Activated CD8-positive, alpha-beta T cell treated with anti-CD3 and anti-CD28 coated beads, Interleukin-2, amount 10 ng/mL, durations not matched to agents 7 days and 5 days (primary cell): ENCODE data around the gene HDLBP. TPM values are rescaled to one million over a fixed set of nuclear protein-coding genes. Genes with fewer than 3 reads are reported as not detected.

Experiments used
- ATAC-seq: fragments of 150-1000 bp; cut with Tn5 transposase; one replicate; pipeline ENCODE4 v1.10.0; 2021; ENCODE audit warnings: moderate library complexity
- CTCF ChIA-PET: fragments of 350-600 bp; sonication (Branson Sonifier 250); formaldehyde crosslinking; loops from one replicate; lab custom pipeline; 2021; ENCODE audit warnings: antibody characterized with exemption; lab: Charles Lee
- POLR2A ChIA-PET: fragments of 350-600 bp; sonication (Branson Sonifier 250); formaldehyde crosslinking; loops from one replicate; lab custom pipeline; 2021; ENCODE audit warnings: antibody characterized with exemption; lab: Charles Lee
- DNase-seq: peaks from one replicate; pipeline ENCODE4 v3.0.0-alpha.2; 2020
- H3K27ac Mint-ChIP-seq: one replicate; pipeline ENCODE4 v1.8.0; 2021; ENCODE audit warnings: mild to moderate bottlenecking, mixed read lengths
- H3K27me3 Mint-ChIP-seq: one replicate; pipeline ENCODE4 v1.8.0; 2021; ENCODE audit warnings: low read depth, mixed read lengths
- H3K36me3 Mint-ChIP-seq: one replicate; pipeline ENCODE4 v1.8.0; 2021; ENCODE audit warnings: low read depth, mixed read lengths
- H3K4me1 Mint-ChIP-seq: one replicate; pipeline ENCODE4 v1.8.0; 2021; ENCODE audit warnings: low read depth, mixed read lengths
- H3K4me3 Mint-ChIP-seq: one replicate; pipeline ENCODE4 v1.8.0; 2021; ENCODE audit warnings: mild to moderate bottlenecking, mixed read lengths
- H3K9me3 Mint-ChIP-seq: one replicate; pipeline ENCODE4 v1.8.0; 2022; ENCODE audit warnings: mixed read lengths; ENCODE audit not compliant: insufficient read depth
- total RNA-seq, 2 experiments: library from RNA; stranded (reverse); gene quantifications; one replicate each; pipeline ENCODE4 v1.2.3, GENCODE V29; 2021

The HDLBP gene
- total RNA-seq, 2 experiments from 2014 or later = 186 to 187 TPM

DNA sequence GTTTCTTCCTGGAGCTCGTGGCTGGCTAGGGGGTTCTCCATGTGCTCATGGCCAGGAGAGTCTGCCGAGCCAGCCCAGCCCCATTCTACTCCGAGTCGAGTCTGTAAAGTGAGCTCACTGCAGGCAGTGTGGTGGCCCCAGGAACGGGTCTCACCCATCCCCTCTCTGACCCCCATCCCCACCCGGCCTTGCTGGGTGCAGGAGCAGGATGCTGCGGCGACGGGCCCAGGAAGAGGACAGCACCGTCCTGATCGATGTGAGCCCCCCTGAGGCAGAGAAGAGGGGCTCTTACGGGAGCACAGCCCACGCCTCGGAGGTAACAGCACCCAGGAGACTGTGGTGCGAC lies 125.6 kb downstream of the HDLBP start:
- ChIA-PET POLR2A (no interaction called here), CTCF (no interaction called here)
- Mint-ChIP-seq H3K9me3 (no peaks in the 10 kb centered on the region), H3K36me3 (no peaks in the 10 kb centered on the region), H3K4me3 (no peak overlapping the region), H3K27ac (no peak overlapping the region), H3K27me3 (no peaks in the 10 kb centered on the region), H3K4me1 (no peaks in the 10 kb centered on the region)
- no peak for DNase-seq
- ATAC-seq = no peak

GRCh38 chr2:241189093-241189855 lies 126.2 kb downstream of the HDLBP start:
- Mint-ChIP-seq H3K9me3 (no peaks in the 10 kb centered on the region), H3K27ac (no peak overlapping the region), H3K4me1 (no peaks in the 10 kb centered on the region), H3K36me3 (no peaks in the 10 kb centered on the region), H3K27me3 (no peaks in the 10 kb centered on the region), H3K4me3 (no peak overlapping the region)
- POLR2A ChIA-PET = no interaction called here
- DNase-seq = no peak
- CTCF ChIA-PET = no interaction called here
- no peak for ATAC-seq

- Mint-ChIP-seq H3K27ac (no peak within 1 kb of the TSS), H3K36me3 (peaks cover 1% of the 10 kb centered on the region), H3K27me3 (no peaks in the 10 kb centered on the region), H3K4me3 (no peak within 1 kb of the TSS), H3K4me1 (no peaks in the 10 kb centered on the region), H3K9me3 (no peaks in the 10 kb centered on the region)
- ATAC-seq = no peak
- CTCF ChIA-PET = no interaction called here
- POLR2A ChIA-PET = no interaction called here
- DNase-seq = no peak
These were observed 126.9 kb downstream of the HDLBP start, which contains the start of gene ANO7 for GRCh38 chr2:241188361-241189092. Gene ANO7 (plus strand): TSS chr2:241188677. CDS start chr2:241190064, 1,387 bp downstream.

- H3K36me3 Mint-ChIP-seq = peaks cover 2% of the 10 kb centered on the region
- ATAC-seq (no peak), DNase-seq (no peak)
- no peaks in the 10 kb centered on the region for H3K9me3 Mint-ChIP-seq
- H3K4me1 Mint-ChIP-seq = no peaks in the 10 kb centered on the region
- H3K4me3 Mint-ChIP-seq = no peak overlapping the region
- ChIA-PET CTCF (no interaction called here), POLR2A (no interaction called here)
- no peaks in the 10 kb centered on the region for H3K27me3 Mint-ChIP-seq
- H3K27ac Mint-ChIP-seq = no peak overlapping the region
These were observed 127.6 kb downstream of the HDLBP start for GRCh38 chr2:241187918-241188234.

GRCh38 chr2:241187101-241187917 lies 128.2 kb downstream of the HDLBP start:
- CTCF ChIA-PET = no interaction called here
- Mint-ChIP-seq H3K27ac (no peak overlapping the region), H3K27me3 (no peaks in the 10 kb centered on the region), H3K36me3 (peaks cover 2% of the 10 kb centered on the region), H3K4me1 (no peaks in the 10 kb centered on the region), H3K9me3 (no peaks in the 10 kb centered on the region), H3K4me3 (no peak overlapping the region)
- no peak for DNase-seq
- ATAC-seq = no peak
- POLR2A ChIA-PET = no interaction called here

DNA sequence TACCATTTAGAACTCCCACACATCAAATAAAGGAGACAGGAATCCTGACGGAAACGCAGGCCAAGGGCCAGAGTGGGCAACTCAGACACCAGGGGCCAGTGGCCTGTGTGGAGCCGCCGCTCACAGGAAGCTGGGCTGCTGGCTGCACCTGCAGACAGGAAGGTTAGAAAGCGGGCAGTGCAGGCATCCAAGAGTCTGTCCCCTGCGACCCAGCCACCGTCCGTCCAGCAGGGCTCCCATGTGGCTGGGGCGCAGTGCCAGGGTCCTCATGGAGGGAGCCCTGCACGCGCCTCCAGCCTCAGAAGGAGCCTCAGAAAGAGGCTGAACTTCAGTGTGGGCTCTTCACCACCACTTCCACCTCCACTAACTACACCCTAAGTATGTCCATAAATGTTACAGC lies 129.5 kb downstream of the HDLBP start:
- H3K4me1 Mint-ChIP-seq = no peaks in the 10 kb centered on the region
- CTCF ChIA-PET = no interaction called here
- no peak for DNase-seq
- H3K36me3 Mint-ChIP-seq = peaks cover 2% of the 10 kb centered on the region
- H3K27ac Mint-ChIP-seq = no peak overlapping the region
- no peak overlapping the region for H3K4me3 Mint-ChIP-seq
- ATAC-seq = no peak
- POLR2A ChIA-PET = no interaction called here
- no peaks in the 10 kb centered on the region for H3K27me3 Mint-ChIP-seq
- H3K9me3 Mint-ChIP-seq = no peaks in the 10 kb centered on the region

DNA sequence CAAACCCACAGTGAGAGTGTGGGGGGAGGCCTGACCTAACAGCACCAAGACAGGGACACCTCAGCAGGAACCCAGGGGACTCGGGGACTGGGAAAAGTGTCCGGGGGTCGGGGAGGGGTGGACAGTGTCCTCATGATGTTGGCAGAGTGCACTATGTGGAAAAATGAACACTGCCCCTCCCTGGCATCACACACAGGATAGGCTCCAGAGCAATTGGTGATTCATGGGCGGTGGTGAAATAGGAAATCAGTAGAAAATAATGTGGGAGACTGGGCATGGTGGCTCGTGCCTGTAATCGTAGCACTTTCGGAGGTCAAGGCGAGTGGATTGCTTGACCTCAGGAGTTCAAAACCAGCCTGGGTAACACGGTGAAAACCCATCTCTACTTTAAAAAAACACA lies 130.6 kb downstream of the HDLBP start:
- H3K36me3 Mint-ChIP-seq = peaks cover 6% of the 10 kb centered on the region
- CTCF ChIA-PET = no interaction called here
- H3K9me3 Mint-ChIP-seq = no peaks in the 10 kb centered on the region
- H3K27me3 Mint-ChIP-seq = no peaks in the 10 kb centered on the region
- no peak overlapping the region for H3K4me3 Mint-ChIP-seq
- DNase-seq (no peak), ATAC-seq (no peak)
- H3K4me1 Mint-ChIP-seq = no peaks in the 10 kb centered on the region
- POLR2A ChIA-PET = no interaction called here
- no peak overlapping the region for H3K27ac Mint-ChIP-seq

GRCh38 chr2:241183221-241183620 lies 132.3 kb downstream of the HDLBP start:
- H3K27me3 Mint-ChIP-seq = no peaks in the 10 kb centered on the region
- no peak overlapping the region for H3K27ac Mint-ChIP-seq
- no peaks in the 10 kb centered on the region for H3K4me1 Mint-ChIP-seq
- H3K4me3 Mint-ChIP-seq = no peak overlapping the region
- H3K9me3 Mint-ChIP-seq = no peaks in the 10 kb centered on the region
- CTCF ChIA-PET = no interaction called here
- H3K36me3 Mint-ChIP-seq = peaks cover 14% of the 10 kb centered on the region
- DNase-seq (no peak), ATAC-seq (no peak)
- POLR2A ChIA-PET = no interaction called here

- Mint-ChIP-seq H3K4me1 (no peaks in the 10 kb centered on the region), H3K9me3 (no peaks in the 10 kb centered on the region), H3K4me3 (no peak overlapping the region), H3K27ac (no peak overlapping the region), H3K36me3 (peaks cover 18% of the 10 kb centered on the region), H3K27me3 (no peaks in the 10 kb centered on the region)
- CTCF ChIA-PET = no interaction called here
- POLR2A ChIA-PET = no interaction called here
- DNase-seq (no peak), ATAC-seq (no peak)
These were observed 132.8 kb downstream of the HDLBP start for GRCh38 chr2:241182531-241183133.

DNA sequence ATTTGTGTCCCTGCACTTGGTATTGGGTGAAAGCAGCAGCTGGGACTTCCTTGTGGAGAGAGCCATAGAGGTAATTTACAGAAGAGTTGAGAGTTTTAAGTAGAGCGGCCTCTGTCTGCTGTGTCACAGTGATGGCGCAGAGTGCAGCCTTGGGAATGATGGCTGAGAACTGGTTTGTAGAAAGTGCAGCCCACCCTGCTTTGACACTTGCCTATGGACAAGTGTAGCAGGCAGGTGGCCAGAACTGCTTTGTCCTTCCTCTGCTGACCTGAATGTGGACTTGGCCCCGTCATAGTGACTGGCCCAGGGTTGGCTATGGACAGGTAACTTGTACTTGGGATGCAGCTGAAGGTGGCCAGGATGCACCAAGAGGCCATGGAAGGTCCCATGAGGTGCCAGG lies 133.3 kb downstream of the HDLBP start:
- Mint-ChIP-seq H3K27ac (no peak overlapping the region), H3K36me3 (peaks cover 19% of the 10 kb centered on the region), H3K4me1 (no peaks in the 10 kb centered on the region), H3K27me3 (no peaks in the 10 kb centered on the region), H3K4me3 (no peak overlapping the region), H3K9me3 (no peaks in the 10 kb centered on the region)
- no peak for DNase-seq
- no peak for ATAC-seq
- CTCF ChIA-PET = no interaction called here
- POLR2A ChIA-PET = no interaction called here

DNA sequence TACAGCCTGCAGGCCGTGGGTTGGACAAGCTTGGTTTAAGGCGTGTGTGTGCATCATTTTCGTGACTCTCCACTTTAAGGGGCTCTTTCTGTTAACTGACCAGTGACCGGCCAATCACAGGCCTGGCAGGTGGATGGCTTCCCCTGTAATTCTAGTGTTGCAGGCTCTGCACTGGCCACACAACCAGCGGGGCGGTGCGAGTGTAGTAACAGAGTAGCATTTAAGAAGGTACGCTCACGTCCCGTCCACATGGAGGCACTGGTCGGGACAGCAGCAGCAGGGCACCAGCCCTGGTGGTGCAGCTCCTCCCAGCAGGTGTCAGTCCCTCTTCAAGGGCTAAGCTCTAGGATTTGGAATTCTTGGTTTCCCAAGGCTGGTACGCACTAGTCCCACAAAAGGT lies 135.0 kb downstream of the HDLBP start:
- Mint-ChIP-seq H3K27me3 (no peaks in the 10 kb centered on the region), H3K27ac (no peak overlapping the region), H3K9me3 (no peaks in the 10 kb centered on the region), H3K36me3 (peaks cover 26% of the 10 kb centered on the region), H3K4me3 (no peak overlapping the region), H3K4me1 (no peaks in the 10 kb centered on the region)
- CTCF ChIA-PET = no interaction called here
- DNase-seq = no peak
- no peak for ATAC-seq
- POLR2A ChIA-PET = no interaction called here

DNA sequence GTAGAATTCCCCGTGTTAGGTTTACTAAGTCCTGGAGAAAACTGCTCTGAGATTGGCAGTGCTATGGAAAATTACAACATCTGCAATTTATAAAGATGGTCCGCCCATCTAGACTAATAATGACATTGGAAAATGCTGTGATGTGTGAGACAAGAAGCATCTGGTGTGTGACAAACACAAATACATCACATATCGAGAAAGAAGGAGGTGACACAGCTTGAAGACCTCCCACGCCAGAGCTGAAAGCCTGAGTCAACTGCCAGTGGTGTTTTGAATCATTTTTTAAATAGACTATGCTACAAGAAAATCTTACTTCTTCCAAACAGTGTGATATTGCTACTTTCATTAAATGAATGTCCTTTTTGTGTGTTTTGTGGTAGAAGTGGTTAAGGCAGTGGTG lies 135.6 kb downstream of the HDLBP start:
- DNase-seq (no peak), ATAC-seq (no peak)
- no peaks in the 10 kb centered on the region for H3K27me3 Mint-ChIP-seq
- CTCF ChIA-PET = no interaction called here
- POLR2A ChIA-PET = interaction anchor here (0.6 kb wide), 1 partner anchor 139 kb away, joined by 4 read pairs; no protein-coding TSS in a partner anchor
- H3K36me3 Mint-ChIP-seq = peaks cover 32% of the 10 kb centered on the region
- no peaks in the 10 kb centered on the region for H3K4me1 Mint-ChIP-seq
- H3K9me3 Mint-ChIP-seq = no peaks in the 10 kb centered on the region
- H3K4me3 Mint-ChIP-seq = no peak overlapping the region
- no peak overlapping the region for H3K27ac Mint-ChIP-seq
